GM06990 (cell line): Measurements from ENCODE around the gene LIN7C.

Experiments
- DNase-seq: peaks from one replicate; pipeline ENCODE4 v3.0.0-alpha.2; 2011; ENCODE audit not compliant: insufficient read length; ENCODE audit errors: extremely low read depth
- H3K27me3 ChIP-seq: replicated peaks from 2 replicates; pipeline ENCODE4 v1.6.0; 2011; ENCODE audit warnings: low read length; ENCODE audit not compliant: control insufficient read depth, insufficient read depth
- H3K36me3 ChIP-seq: 2 replicates; pipeline ENCODE4 v1.5.1; 2011; ENCODE audit warnings: low read length; ENCODE audit not compliant: control insufficient read depth, insufficient read depth
- H3K4me3 ChIP-seq: replicated peaks from 2 replicates; pipeline ENCODE4 v1.5.1; 2011; ENCODE audit warnings: low read depth, mild to moderate bottlenecking, control low read depth, low read length
- TF ChIP-seq, protein P1 (sequence below): IDR thresholded peaks from 2 replicates; pipeline ENCODE4 v1.5.1; 2011; ENCODE audit warnings: low read length, control low read depth, mild to moderate bottlenecking, inconsistent platforms; ENCODE audit not compliant: insufficient read depth, poor library complexity, severe bottlenecking

Gene LIN7C

DNA sequence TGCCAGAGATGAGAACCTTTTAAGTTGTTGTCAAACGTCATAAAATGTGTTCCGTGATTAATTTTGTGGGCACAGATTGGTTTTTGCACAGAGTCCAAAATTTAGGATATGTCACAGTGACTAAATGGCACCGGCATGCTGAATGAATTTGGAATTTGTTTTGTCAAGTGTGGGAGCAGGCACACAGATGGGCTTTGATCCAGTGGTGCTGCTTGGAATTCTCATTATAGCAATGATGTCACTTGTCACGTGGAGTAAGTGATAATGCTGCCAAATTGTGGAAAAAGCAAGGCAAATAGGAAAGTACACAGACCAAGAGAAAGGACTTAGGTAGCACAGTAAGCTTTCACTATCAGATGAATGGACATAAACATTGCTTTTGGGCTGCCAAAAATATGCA, 8.0 kb upstream of the LIN7C start:
- Histone ChIP-seq H3K4me3 (no peak overlapping the region), H3K36me3 (no peaks in the 10 kb centered on the region), H3K27me3 (no peaks in the 10 kb centered on the region)
- no peak for DNase-seq
- TF ChIP-seq, protein P1, sequence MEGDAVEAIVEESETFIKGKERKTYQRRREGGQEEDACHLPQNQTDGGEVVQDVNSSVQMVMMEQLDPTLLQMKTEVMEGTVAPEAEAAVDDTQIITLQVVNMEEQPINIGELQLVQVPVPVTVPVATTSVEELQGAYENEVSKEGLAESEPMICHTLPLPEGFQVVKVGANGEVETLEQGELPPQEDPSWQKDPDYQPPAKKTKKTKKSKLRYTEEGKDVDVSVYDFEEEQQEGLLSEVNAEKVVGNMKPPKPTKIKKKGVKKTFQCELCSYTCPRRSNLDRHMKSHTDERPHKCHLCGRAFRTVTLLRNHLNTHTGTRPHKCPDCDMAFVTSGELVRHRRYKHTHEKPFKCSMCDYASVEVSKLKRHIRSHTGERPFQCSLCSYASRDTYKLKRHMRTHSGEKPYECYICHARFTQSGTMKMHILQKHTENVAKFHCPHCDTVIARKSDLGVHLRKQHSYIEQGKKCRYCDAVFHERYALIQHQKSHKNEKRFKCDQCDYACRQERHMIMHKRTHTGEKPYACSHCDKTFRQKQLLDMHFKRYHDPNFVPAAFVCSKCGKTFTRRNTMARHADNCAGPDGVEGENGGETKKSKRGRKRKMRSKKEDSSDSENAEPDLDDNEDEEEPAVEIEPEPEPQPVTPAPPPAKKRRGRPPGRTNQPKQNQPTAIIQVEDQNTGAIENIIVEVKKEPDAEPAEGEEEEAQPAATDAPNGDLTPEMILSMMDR, result no peak

DNA sequence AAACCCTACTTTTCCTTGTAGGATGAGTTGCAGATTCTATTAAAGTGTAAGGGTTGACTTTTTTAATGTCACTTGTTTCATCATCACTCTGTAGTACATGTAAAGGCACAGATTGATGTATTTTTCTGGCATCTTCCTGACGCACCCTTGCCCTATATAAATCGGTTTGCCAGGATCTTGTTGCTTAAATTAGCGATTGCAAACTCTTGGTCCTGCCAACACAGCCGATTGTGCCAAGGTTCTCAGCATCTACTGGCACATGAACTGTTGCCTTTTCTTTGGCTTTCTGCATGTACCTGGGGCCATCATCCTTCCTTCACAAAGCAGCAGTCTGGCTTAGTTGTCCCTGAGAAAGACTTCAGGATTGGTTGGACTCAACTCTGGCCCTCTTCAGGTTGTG, 7.5 kb upstream of the LIN7C start:
- H3K36me3 ChIP-seq, result no peaks in the 10 kb centered on the region; the same call in 1 of the 2 replicates
- DNase-seq, result no peak
- H3K27me3 ChIP-seq, result no peaks in the 10 kb centered on the region
- TF ChIP-seq, protein P1, result no peak
- H3K4me3 ChIP-seq, result no peak overlapping the region

DNA sequence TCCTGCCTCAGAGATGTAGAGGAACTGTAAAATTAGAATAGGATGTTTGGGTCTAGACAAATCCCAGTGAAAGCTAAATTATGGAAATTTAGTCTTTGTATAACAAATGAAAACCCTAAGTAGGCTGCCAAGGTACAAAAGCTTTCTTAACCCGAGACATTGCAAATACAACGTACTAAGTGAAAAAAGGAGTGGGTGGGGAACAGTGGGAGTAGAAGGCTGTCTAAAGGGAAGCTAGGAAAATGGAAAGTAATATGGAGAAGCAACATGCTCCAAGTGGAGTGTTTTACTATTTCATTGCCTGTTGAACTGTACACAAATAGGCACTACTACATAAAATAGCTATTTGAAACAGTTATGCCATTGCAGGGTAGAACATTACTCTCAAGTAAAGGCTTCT, 6.8 kb upstream of the LIN7C start:
- Histone ChIP-seq H3K27me3 (no peaks in the 10 kb centered on the region), H3K36me3 (no peaks in the 10 kb centered on the region; the same call in 1 of the 2 replicates), H3K4me3 (no peak overlapping the region)
- TF ChIP-seq, protein P1, result no peak
- no peak for DNase-seq

- no peak overlapping the region for H3K4me3 ChIP-seq
- TF ChIP-seq, protein P1, result no peak
- no peaks in the 10 kb centered on the region; the same call in 1 of the 2 replicates for H3K36me3 ChIP-seq
- H3K27me3 ChIP-seq, result no peaks in the 10 kb centered on the region
- DNase-seq, result no peak
These were observed 5.7 kb upstream of the LIN7C start for GRCh38 chr11:27512238-27512637.

DNA sequence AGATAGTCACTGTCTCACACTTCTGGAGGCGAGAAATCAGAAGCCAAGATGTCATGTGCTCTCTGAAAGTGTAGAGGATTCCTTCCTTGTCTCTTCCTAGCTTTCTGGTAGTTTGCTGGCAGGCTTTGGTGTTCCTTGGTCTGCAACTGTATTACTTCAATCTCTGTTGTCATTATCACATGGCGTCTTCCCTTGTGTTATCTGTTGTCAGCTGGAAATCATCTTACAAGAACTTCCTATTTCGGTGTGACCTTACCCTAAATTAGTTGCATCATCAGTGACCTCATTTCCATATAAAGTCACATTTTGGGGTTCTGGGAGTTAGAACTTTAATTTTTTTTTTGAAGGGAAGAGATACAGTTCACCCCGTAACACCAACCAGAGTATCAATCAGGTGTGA, 3.3 kb upstream of the LIN7C start:
- TF ChIP-seq, protein P1, result no peak
- H3K4me3 ChIP-seq, result no peak overlapping the region
- no peak for DNase-seq
- H3K27me3 ChIP-seq, result no peaks in the 10 kb centered on the region
- no peaks in the 10 kb centered on the region; the same call in 1 of the 2 replicates for H3K36me3 ChIP-seq
